ENCODE measurements around the gene TSC22D1.

- TF ChIP-seq, protein P1, sequence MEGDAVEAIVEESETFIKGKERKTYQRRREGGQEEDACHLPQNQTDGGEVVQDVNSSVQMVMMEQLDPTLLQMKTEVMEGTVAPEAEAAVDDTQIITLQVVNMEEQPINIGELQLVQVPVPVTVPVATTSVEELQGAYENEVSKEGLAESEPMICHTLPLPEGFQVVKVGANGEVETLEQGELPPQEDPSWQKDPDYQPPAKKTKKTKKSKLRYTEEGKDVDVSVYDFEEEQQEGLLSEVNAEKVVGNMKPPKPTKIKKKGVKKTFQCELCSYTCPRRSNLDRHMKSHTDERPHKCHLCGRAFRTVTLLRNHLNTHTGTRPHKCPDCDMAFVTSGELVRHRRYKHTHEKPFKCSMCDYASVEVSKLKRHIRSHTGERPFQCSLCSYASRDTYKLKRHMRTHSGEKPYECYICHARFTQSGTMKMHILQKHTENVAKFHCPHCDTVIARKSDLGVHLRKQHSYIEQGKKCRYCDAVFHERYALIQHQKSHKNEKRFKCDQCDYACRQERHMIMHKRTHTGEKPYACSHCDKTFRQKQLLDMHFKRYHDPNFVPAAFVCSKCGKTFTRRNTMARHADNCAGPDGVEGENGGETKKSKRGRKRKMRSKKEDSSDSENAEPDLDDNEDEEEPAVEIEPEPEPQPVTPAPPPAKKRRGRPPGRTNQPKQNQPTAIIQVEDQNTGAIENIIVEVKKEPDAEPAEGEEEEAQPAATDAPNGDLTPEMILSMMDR (conservative IDR thresholded peaks at IDR 0.05; ENCODE audit: low read depth, low read length), result no peak
- TF ChIP-seq MAZ (IDR thresholded peaks at IDR 0.05; ENCODE audit: borderline replicate concordance, low read depth, low read length) (no peak), POLR2A (IDR thresholded peaks at IDR 0.05; ENCODE audit: low read depth, low read length) (no peak), MAFK (IDR thresholded peaks at IDR 0.05; ENCODE audit: low read depth, low read length) (no peak), SMC3 (IDR thresholded peaks at IDR 0.05; ENCODE audit: low read depth, low read length) (no peak), RFX5 (IDR thresholded peaks at IDR 0.05; ENCODE audit: low read depth, low read length) (no peak)
Measured at GRCh38 chr13:44412346-44412935, 163.7 kb downstream of the TSC22D1 start.

Measured in IMR-90 (cell line).